ENCODE measurements around the gene TMEM62. TPM values are rescaled to one million over a fixed set of nuclear protein-coding genes. Genes with fewer than 3 reads are reported as not detected.
A peak's percentile ranks its signal among the peaks of the same experiment; 100 is the strongest.

TMEM62 gene
- total RNA-seq, 3 donors from 2014 or later: 43.2 to 61.6 (median 59.4) TPM

GRCh38 chr15:43198992-43199391, 65.6 kb downstream of the TMEM62 start:
- Histone ChIP-seq H3K9me3 (peaks cover 0 to 7% of the 10 kb centered on the region in 2 donors), H3K36me3 (no peaks in the 10 kb centered on the region), H3K27me3 (no peaks in the 10 kb centered on the region), H3K4me1 (no peaks in the 10 kb centered on the region), H3K4me3 (no peak overlapping the region), H3K27ac (no peak overlapping the region)
- TF ChIP-seq POLR2AphosphoS5 (IDR thresholded peaks at IDR 0.05) (no peak), POLR2A (IDR thresholded peaks at IDR 0.05) (no peak)
- TF ChIP-seq, protein P1, sequence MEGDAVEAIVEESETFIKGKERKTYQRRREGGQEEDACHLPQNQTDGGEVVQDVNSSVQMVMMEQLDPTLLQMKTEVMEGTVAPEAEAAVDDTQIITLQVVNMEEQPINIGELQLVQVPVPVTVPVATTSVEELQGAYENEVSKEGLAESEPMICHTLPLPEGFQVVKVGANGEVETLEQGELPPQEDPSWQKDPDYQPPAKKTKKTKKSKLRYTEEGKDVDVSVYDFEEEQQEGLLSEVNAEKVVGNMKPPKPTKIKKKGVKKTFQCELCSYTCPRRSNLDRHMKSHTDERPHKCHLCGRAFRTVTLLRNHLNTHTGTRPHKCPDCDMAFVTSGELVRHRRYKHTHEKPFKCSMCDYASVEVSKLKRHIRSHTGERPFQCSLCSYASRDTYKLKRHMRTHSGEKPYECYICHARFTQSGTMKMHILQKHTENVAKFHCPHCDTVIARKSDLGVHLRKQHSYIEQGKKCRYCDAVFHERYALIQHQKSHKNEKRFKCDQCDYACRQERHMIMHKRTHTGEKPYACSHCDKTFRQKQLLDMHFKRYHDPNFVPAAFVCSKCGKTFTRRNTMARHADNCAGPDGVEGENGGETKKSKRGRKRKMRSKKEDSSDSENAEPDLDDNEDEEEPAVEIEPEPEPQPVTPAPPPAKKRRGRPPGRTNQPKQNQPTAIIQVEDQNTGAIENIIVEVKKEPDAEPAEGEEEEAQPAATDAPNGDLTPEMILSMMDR (IDR thresholded peaks at IDR 0.05): no peak
- intact Hi-C loops (cut with DNase I; ENCODE audit: low total_unique reads): no loop called here
- DNase-seq (ENCODE audit: low spot score in 2 of 2): no peak

DNA sequence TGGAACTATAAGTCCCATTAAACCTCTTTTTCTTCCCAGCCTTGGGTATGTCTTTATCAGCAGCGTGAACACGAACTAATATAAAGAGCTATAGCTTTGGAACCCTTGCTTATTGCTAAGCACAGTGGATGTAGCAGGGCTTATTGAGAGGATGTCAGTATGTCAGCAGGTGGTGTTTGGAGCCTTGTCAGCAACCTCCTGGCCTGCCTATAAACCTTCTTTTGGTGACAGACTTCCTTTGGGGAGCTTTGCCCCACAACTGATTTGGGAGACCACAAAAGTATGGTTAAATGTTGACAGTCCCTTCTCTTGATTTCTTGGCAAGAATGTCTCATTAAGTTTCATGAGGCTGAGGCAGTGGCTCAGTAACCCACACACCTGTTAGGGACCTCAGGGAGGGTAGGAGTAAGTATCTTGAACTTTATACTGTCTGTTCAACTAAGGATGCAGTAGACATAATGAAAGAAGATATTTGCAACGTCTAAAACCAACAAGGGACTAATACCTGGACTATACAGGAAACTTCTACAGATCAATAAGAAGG, 66.6 kb downstream of the TMEM62 start:
- Histone ChIP-seq H3K36me3 (no peaks in the 10 kb centered on the region), H3K4me1 (no peaks in the 10 kb centered on the region), H3K4me3 (no peak overlapping the region), H3K27me3 (no peaks in the 10 kb centered on the region), H3K9me3 (peaks cover 0 to 7% of the 10 kb centered on the region in 2 donors), H3K27ac (no peak overlapping the region)
- TF ChIP-seq, protein P1 (IDR thresholded peaks at IDR 0.05): no peak
- TF ChIP-seq POLR2AphosphoS5 (IDR thresholded peaks at IDR 0.05) (no peak), POLR2A (IDR thresholded peaks at IDR 0.05) (no peak)
- intact Hi-C loops (cut with DNase I; ENCODE audit: low total_unique reads): no loop called here
- DNase-seq (ENCODE audit: low spot score in 2 of 2): no peak

DNA sequence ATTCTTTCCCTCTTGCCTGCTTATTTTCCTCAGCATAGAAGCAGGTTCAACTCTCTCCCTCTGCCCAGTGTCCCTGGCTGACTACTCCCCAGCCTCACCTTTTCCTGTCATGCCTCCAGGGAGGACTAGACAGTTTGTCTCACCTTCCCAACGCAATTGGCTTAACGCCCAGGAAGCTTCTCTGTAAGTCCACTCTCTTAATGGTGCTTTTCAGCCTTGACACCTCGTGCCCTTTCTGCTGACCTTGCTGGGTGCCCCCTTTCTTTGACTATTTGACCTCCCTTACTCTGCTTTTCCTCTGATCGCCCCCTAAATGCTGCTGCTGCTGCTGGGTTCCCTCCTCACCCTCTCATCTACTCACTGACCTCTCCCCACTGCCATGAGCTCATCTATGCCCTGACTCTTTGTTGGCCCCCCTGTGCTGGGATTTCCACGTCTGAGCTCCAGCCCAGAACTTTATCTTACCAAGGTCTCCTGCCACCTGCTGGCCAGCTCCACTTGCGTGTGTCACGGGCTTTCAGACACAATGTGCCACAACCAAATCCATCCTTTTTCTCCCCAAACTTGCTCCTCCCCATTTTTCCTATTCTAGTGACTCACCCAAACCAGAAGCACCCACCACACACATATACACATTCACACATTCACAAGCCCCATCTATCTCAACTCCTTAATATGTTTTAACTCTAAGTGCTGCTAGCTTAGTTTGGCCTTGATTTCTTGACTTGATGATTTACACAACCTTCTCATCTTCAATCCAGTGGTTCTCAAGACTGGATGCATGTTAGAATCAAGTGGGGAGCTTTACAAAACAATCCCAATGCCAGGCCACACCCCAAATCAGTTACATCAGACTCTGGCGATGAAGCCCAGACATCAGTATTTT, 70.9 kb downstream of the TMEM62 start:
- no peaks in the 10 kb centered on the region for H3K9me3 ChIP-seq
- intact Hi-C loops (cut with DNase I; ENCODE audit: low total_unique reads): no loop called here
- TF ChIP-seq POLR2A (IDR thresholded peaks at IDR 0.05): no peak
- TF ChIP-seq, protein P1 (IDR thresholded peaks at IDR 0.05): peak in 2 of 3 donors; percentile 46 to 68
- no peak for TF ChIP-seq POLR2AphosphoS5 (IDR thresholded peaks at IDR 0.05)
- no peaks in the 10 kb centered on the region for H3K27me3 ChIP-seq
- no peaks in the 10 kb centered on the region for H3K4me1 ChIP-seq
- no peak for DNase-seq (ENCODE audit: low spot score in 2 of 2)
- no peak overlapping the region for H3K4me3 ChIP-seq
- H3K36me3 ChIP-seq: no peaks in the 10 kb centered on the region
- no peak overlapping the region for H3K27ac ChIP-seq

DNA sequence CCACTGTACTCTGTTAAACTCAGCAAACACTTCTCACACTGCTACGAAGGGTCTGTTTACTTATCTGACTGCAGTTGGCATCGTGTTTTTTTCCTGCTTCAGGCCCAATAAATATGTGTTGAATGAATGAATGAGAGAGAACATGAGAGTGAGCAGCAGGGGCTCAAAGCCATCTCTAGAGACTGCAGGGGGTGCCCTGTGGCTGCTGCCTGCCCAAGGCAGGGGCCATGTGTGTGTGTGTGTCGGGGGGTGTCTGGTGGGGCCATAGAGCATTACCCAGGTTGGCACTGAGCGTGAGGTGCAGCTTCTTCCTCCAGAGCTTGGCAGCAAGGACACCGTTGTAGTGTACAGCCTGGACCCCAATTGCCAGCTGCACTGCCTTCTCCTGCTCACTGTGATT, 72.7 kb downstream of the TMEM62 start:
- DNase-seq (ENCODE audit: low spot score in 2 of 2): no peak
- intact Hi-C loops (cut with DNase I; ENCODE audit: low total_unique reads): loop anchor here (5.0 kb wide), 1 partner anchor 464 kb away; no protein-coding TSS in a partner anchor
- Histone ChIP-seq H3K9me3 (no peaks in the 10 kb centered on the region), H3K27me3 (no peaks in the 10 kb centered on the region), H3K27ac (no peak overlapping the region), H3K4me1 (no peaks in the 10 kb centered on the region), H3K36me3 (no peaks in the 10 kb centered on the region), H3K4me3 (no peak overlapping the region)
- TF ChIP-seq POLR2A (IDR thresholded peaks at IDR 0.05): no peak
- TF ChIP-seq POLR2AphosphoS5 (IDR thresholded peaks at IDR 0.05): no peak
- TF ChIP-seq, protein P1 (IDR thresholded peaks at IDR 0.05): no peak

- TF ChIP-seq POLR2A (IDR thresholded peaks at IDR 0.05): no peak
- TF ChIP-seq, protein P1 (IDR thresholded peaks at IDR 0.05): no peak
- TF ChIP-seq POLR2AphosphoS5 (IDR thresholded peaks at IDR 0.05): no peak
- Histone ChIP-seq H3K4me1 (no peaks in the 10 kb centered on the region), H3K9me3 (no peaks in the 10 kb centered on the region), H3K4me3 (no peak overlapping the region), H3K27me3 (no peaks in the 10 kb centered on the region), H3K27ac (no peak overlapping the region), H3K36me3 (no peaks in the 10 kb centered on the region)
- no peak for DNase-seq (ENCODE audit: low spot score in 2 of 2)
- intact Hi-C loops (cut with DNase I; ENCODE audit: low total_unique reads): loop anchor here (5.0 kb wide), 1 partner anchor 465 kb away; no protein-coding TSS in a partner anchor
Observed at GRCh38 chr15:43207024-43207423, 73.6 kb downstream of the TMEM62 start.
